Central memory CD8-positive, alpha-beta T cell (primary cell): ENCODE results near the gene CTDNEP1.

ENCODE experiments used
- ATAC-seq: fragments of 150-1000 bp; cut with Tn5 transposase; replicated peaks from 2 replicates; pipeline ENCODE4 v1.10.0; 2022; ENCODE audit warnings: mild to moderate bottlenecking, moderate FRiP score, moderate number of reproducible peaks; ENCODE audit not compliant: poor library complexity, severe bottlenecking; ENCODE audit errors: extremely low read depth
- DNase-seq, 2 donors: peaks; one replicate each; pipeline ENCODE4 v3.0.0; 2021; ENCODE audit warnings: low spot score in 2 of 2
- H3K27ac Mint-ChIP-seq: one replicate; pipeline ENCODE4 v1.8.0; 2022; ENCODE audit warnings: low read depth, mild to moderate bottlenecking, moderate library complexity, mixed read lengths
- H3K27me3 Mint-ChIP-seq: one replicate; pipeline ENCODE4 v1.8.0; 2022; ENCODE audit warnings: mixed read lengths
- H3K36me3 Mint-ChIP-seq: one replicate; pipeline ENCODE4 v1.8.0; 2022; ENCODE audit warnings: mild to moderate bottlenecking, moderate library complexity, mixed read lengths; ENCODE audit not compliant: insufficient read depth
- H3K4me1 Mint-ChIP-seq: one replicate; pipeline ENCODE4 v1.8.0; 2022; ENCODE audit warnings: mixed read lengths
- H3K4me3 Mint-ChIP-seq: one replicate; pipeline ENCODE4 v1.8.0; 2022; ENCODE audit warnings: mild to moderate bottlenecking, moderate library complexity, mixed read lengths
- H3K9me3 Mint-ChIP-seq: one replicate; pipeline ENCODE4 v1.8.0; 2022; ENCODE audit warnings: mixed read lengths

The CTDNEP1 gene

GRCh38 chr17:7208754-7209460 lies 42.6 kb downstream of the CTDNEP1 start:
- H3K27me3 Mint-ChIP-seq = peaks cover 50% of the 10 kb centered on the region
- peaks cover 17% of the 10 kb centered on the region for H3K36me3 Mint-ChIP-seq
- H3K27ac Mint-ChIP-seq = peak overlapping the region; percentile 54
- no peaks in the 10 kb centered on the region for H3K9me3 Mint-ChIP-seq
- H3K4me1 Mint-ChIP-seq = peaks cover 34% of the 10 kb centered on the region
- no peak overlapping the region for H3K4me3 Mint-ChIP-seq
- no peak for ATAC-seq
- DNase-seq = no peak

- Mint-ChIP-seq H3K27me3 (peaks cover 43% of the 10 kb centered on the region), H3K36me3 (peaks cover 14% of the 10 kb centered on the region), H3K4me1 (peaks cover 29% of the 10 kb centered on the region), H3K4me3 (no peak overlapping the region), H3K9me3 (no peaks in the 10 kb centered on the region), H3K27ac (peak overlapping the region; percentile 54)
- DNase-seq (no peak), ATAC-seq (no peak)
These were observed 43.4 kb downstream of the CTDNEP1 start for GRCh38 chr17:7208027-7208571.

GRCh38 chr17:7207120-7208001 lies 44.2 kb downstream of the CTDNEP1 start:
- H3K4me3 Mint-ChIP-seq = no peak overlapping the region
- no peaks in the 10 kb centered on the region for H3K9me3 Mint-ChIP-seq
- peaks cover 16% of the 10 kb centered on the region for H3K36me3 Mint-ChIP-seq
- DNase-seq (no peak), ATAC-seq (no peak)
- H3K27me3 Mint-ChIP-seq = peaks cover 39% of the 10 kb centered on the region
- peak overlapping the region; percentile 94 for H3K27ac Mint-ChIP-seq
- peaks cover 29% of the 10 kb centered on the region for H3K4me1 Mint-ChIP-seq

GRCh38 chr17:7205561-7205960 lies 46.0 kb downstream of the CTDNEP1 start:
- peaks cover 29% of the 10 kb centered on the region for H3K4me1 Mint-ChIP-seq
- ATAC-seq = no peak

GRCh38 chr17:7204828-7205461 lies 46.6 kb downstream of the CTDNEP1 start:
- peak overlapping the region; percentile 94 for H3K27ac Mint-ChIP-seq
- H3K27me3 Mint-ChIP-seq = peaks cover 15% of the 10 kb centered on the region
- peak; percentile 85 for ATAC-seq
- H3K36me3 Mint-ChIP-seq = peaks cover 14% of the 10 kb centered on the region
- peak; percentile 93 to 99 for DNase-seq
- H3K4me1 Mint-ChIP-seq = peaks cover 29% of the 10 kb centered on the region
- peak overlapping the region; percentile 77 for H3K4me3 Mint-ChIP-seq
- H3K9me3 Mint-ChIP-seq = no peaks in the 10 kb centered on the region

More at GRCh38 chr17:7205561-7205960, 46.0 kb downstream of the CTDNEP1 start:
- Mint-ChIP-seq H3K27me3 (peaks cover 21% of the 10 kb centered on the region), H3K27ac (peak overlapping the region; percentile 94), H3K4me3 (peak overlapping the region; percentile 77), H3K9me3 (no peaks in the 10 kb centered on the region), H3K36me3 (peaks cover 14% of the 10 kb centered on the region)
- DNase-seq = no peak

- H3K36me3 Mint-ChIP-seq = peaks cover 14% of the 10 kb centered on the region
- DNase-seq (no peak), ATAC-seq (peak; percentile 27)
- H3K4me1 Mint-ChIP-seq = peaks cover 29% of the 10 kb centered on the region
- H3K27me3 Mint-ChIP-seq = peaks cover 10% of the 10 kb centered on the region
- H3K27ac Mint-ChIP-seq = peak overlapping the region; percentile 94
- H3K9me3 Mint-ChIP-seq = no peaks in the 10 kb centered on the region
- peak overlapping the region; percentile 77 for H3K4me3 Mint-ChIP-seq
These were observed 47.2 kb downstream of the CTDNEP1 start for GRCh38 chr17:7204336-7204735.

- DNase-seq = no peak
- H3K36me3 Mint-ChIP-seq = peaks cover 14% of the 10 kb centered on the region
- peaks cover 3% of the 10 kb centered on the region for H3K27me3 Mint-ChIP-seq
- H3K9me3 Mint-ChIP-seq = no peaks in the 10 kb centered on the region
- no peak for ATAC-seq
- peak overlapping the region; percentile 77 for H3K4me3 Mint-ChIP-seq
- peaks cover 29% of the 10 kb centered on the region for H3K4me1 Mint-ChIP-seq
- peak overlapping the region; percentile 94 for H3K27ac Mint-ChIP-seq
These were observed 48.1 kb downstream of the CTDNEP1 start for GRCh38 chr17:7203391-7203790.

- no peak overlapping the region for H3K27ac Mint-ChIP-seq
- DNase-seq (no peak), ATAC-seq (no peak)
- H3K4me3 Mint-ChIP-seq = no peak overlapping the region
- H3K36me3 Mint-ChIP-seq = peaks cover 5% of the 10 kb centered on the region
- no peaks in the 10 kb centered on the region for H3K9me3 Mint-ChIP-seq
- no peaks in the 10 kb centered on the region for H3K27me3 Mint-ChIP-seq
- no peaks in the 10 kb centered on the region for H3K4me1 Mint-ChIP-seq
These were observed 54.7 kb downstream of the CTDNEP1 start for GRCh38 chr17:7196651-7197401.

GRCh38 chr17:7195971-7196370 lies 55.6 kb downstream of the CTDNEP1 start:
- ATAC-seq = no peak
- no peak overlapping the region for H3K4me3 Mint-ChIP-seq
- H3K9me3 Mint-ChIP-seq = no peaks in the 10 kb centered on the region
- peaks cover 5% of the 10 kb centered on the region for H3K36me3 Mint-ChIP-seq
- DNase-seq = no peak
- no peak overlapping the region for H3K27ac Mint-ChIP-seq
- no peaks in the 10 kb centered on the region for H3K4me1 Mint-ChIP-seq
- H3K27me3 Mint-ChIP-seq = no peaks in the 10 kb centered on the region
